Thyroid gland (tissue), 4 donors: ENCODE results near the gene AGT. TPM values are rescaled to one million over a fixed set of nuclear protein-coding genes. Genes with fewer than 3 reads are reported as not detected.

Source experiments
- DNase-seq, 2 donors: peaks; one replicate each; pipeline ENCODE4 v3.0.0-alpha.2; 2019
- H3K27ac ChIP-seq, 3 donors: fragments of 200-600 bp; sonication (generic); 1 replicate in 2 of 3; 2 replicates in 1 of 3; pipeline ENCODE4 v1.5.1; 2016 to 2019; ENCODE audit warnings: mild to moderate bottlenecking in 1 of 3, moderate library complexity in 1 of 3
- H3K27me3 ChIP-seq: fragments of 200-600 bp; sonication (generic); one replicate; pipeline ENCODE4 v1.5.1; 2019
- H3K36me3 ChIP-seq, 2 donors: fragments of 200-600 bp; sonication (generic); one replicate each; pipeline ENCODE4 v1.5.1; 2016 to 2019
- H3K4me1 ChIP-seq, 2 donors: fragments of 200-600 bp; sonication (generic); one replicate each; pipeline ENCODE4 v1.5.1; 2017 to 2019
- H3K4me3 ChIP-seq, 3 donors: fragments of 200-600 bp; sonication (generic); replicated peaks in 1 of 3; 1 replicate in 2 of 3; 2 replicates in 1 of 3; pipeline ENCODE4 v1.5.1; 2016; ENCODE audit warnings: mild to moderate bottlenecking in 1 of 3
- H3K9me3 ChIP-seq: fragments of 200-600 bp; sonication (generic); one replicate; pipeline ENCODE4 v1.5.1; 2017
- CTCF ChIP-seq, 6 experiments: fragments of 200-600 bp in 3 of 6; fragments of 450-650 bp in 3 of 6; sonication (generic) in 3 of 6; IDR thresholded peaks; one replicate each; pipeline ENCODE4 v1.5.1; 2016 to 2019; ENCODE audit warnings: antibody characterized with exemption in 6 of 6, mild to moderate bottlenecking in 2 of 6, inconsistent platforms in 1 of 6, moderate library complexity in 1 of 6
- POLR2A ChIP-seq, 2 donors: fragments of 450-650 bp; IDR thresholded peaks; one replicate each; pipeline ENCODE4 v1.6.1; 2017; ENCODE audit warnings: antibody characterized with exemption in 2 of 2, mild to moderate bottlenecking in 2 of 2, moderate library complexity in 1 of 2
- WGBS, 2 donors: methylation state at CpG; one replicate each; pipeline ENCODE4 v1.1.5; 2017; 5-methylcytosine and 5-hydroxymethylcytosine counted together
- intact Hi-C: fragments of 100-400 bp; cut with DNase I; formaldehyde crosslinking; loops from one replicate; pipeline ENCODE4 v1.15.1; 2023
- total RNA-seq, 4 donors: library from RNA; depleted of rRNA; stranded (reverse); fragments of >200 nt; gene quantifications; one replicate each; pipeline ENCODE4 v1.2.3, GENCODE V29; 2016

AGT gene
- total RNA-seq, 4 donors from 2014 or later: 4.0 to 14.4 (median 8.7) TPM

- no peak overlapping the region for H3K4me3 ChIP-seq
- H3K4me1 ChIP-seq: no peaks in the 10 kb centered on the region
- no peak for DNase-seq
- no peak overlapping the region for H3K27ac ChIP-seq
- WGBS, 2 donors: 77 to 84% methylated on average over 8 of the region's 8 CpGs
- intact Hi-C loops: no loop called here
- H3K27me3 ChIP-seq: no peaks in the 10 kb centered on the region
- peaks cover 29 to 51% of the 10 kb centered on the region in 2 donors for H3K36me3 ChIP-seq
- H3K9me3 ChIP-seq: no peaks in the 10 kb centered on the region
- TF ChIP-seq CTCF (IDR thresholded peaks at IDR 0.05) (no peak), POLR2A (IDR thresholded peaks at IDR 0.05) (no peak)
Observed at GRCh38 chr1:230693777-230694176, 20.1 kb downstream of the AGT start.

GRCh38 chr1:230693221-230693620 is 20.7 kb downstream of the AGT start:
- H3K4me3 ChIP-seq: no peak overlapping the region
- intact Hi-C loops: no loop called here
- H3K27me3 ChIP-seq: no peaks in the 10 kb centered on the region
- no peaks in the 10 kb centered on the region for H3K4me1 ChIP-seq
- TF ChIP-seq CTCF (IDR thresholded peaks at IDR 0.05): no peak
- TF ChIP-seq POLR2A (IDR thresholded peaks at IDR 0.05): no peak
- H3K27ac ChIP-seq: no peak overlapping the region
- no peak for DNase-seq
- H3K36me3 ChIP-seq: peaks cover 35 to 56% of the 10 kb centered on the region in 2 donors
- 82 to 83% methylated on average over 6 of the region's 6 CpGs for WGBS, 2 donors
- H3K9me3 ChIP-seq: no peaks in the 10 kb centered on the region

GRCh38 chr1:230691615-230692014 is 22.3 kb downstream of the AGT start:
- peaks cover 37 to 70% of the 10 kb centered on the region in 2 donors for H3K36me3 ChIP-seq
- no peaks in the 10 kb centered on the region for H3K27me3 ChIP-seq
- no peak overlapping the region for H3K4me3 ChIP-seq
- intact Hi-C loops: no loop called here
- H3K9me3 ChIP-seq: no peaks in the 10 kb centered on the region
- 92 to 100% methylated on average over 4 to 10 of the region's 10 CpGs for WGBS, 2 donors
- no peak for TF ChIP-seq CTCF (IDR thresholded peaks at IDR 0.05)
- no peak for TF ChIP-seq POLR2A (IDR thresholded peaks at IDR 0.05)
- H3K27ac ChIP-seq: no peak overlapping the region
- H3K4me1 ChIP-seq: no peaks in the 10 kb centered on the region
- DNase-seq: no peak

GRCh38 chr1:230690101-230690500 is 23.8 kb downstream of the AGT start:
- Histone ChIP-seq H3K4me1 (no peaks in the 10 kb centered on the region), H3K4me3 (no peak overlapping the region), H3K9me3 (no peaks in the 10 kb centered on the region), H3K36me3 (peaks cover 50 to 83% of the 10 kb centered on the region in 2 donors), H3K27ac (no peak overlapping the region), H3K27me3 (no peaks in the 10 kb centered on the region)
- TF ChIP-seq CTCF (IDR thresholded peaks at IDR 0.05): no peak
- TF ChIP-seq POLR2A (IDR thresholded peaks at IDR 0.05): no peak
- no peak for DNase-seq
- intact Hi-C loops: no loop called here
- 86 to 93% methylated on average over 9 of the region's 9 CpGs for WGBS, 2 donors

GRCh38 chr1:230686747-230687146 is 27.2 kb downstream of the AGT start:
- peaks cover 39 to 67% of the 10 kb centered on the region in 2 donors for H3K36me3 ChIP-seq
- H3K27me3 ChIP-seq: no peaks in the 10 kb centered on the region
- no peak overlapping the region for H3K4me3 ChIP-seq
- TF ChIP-seq POLR2A (IDR thresholded peaks at IDR 0.05) (no peak), CTCF (IDR thresholded peaks at IDR 0.05) (no peak)
- H3K9me3 ChIP-seq: no peaks in the 10 kb centered on the region
- WGBS, 2 donors: 88 to 89% methylated on average over 5 of the region's 5 CpGs
- no peak overlapping the region for H3K27ac ChIP-seq
- intact Hi-C loops: no loop called here
- peaks cover 7 to 12% of the 10 kb centered on the region in 2 donors for H3K4me1 ChIP-seq
- DNase-seq: no peak
